ENCODE measurements around the gene C15orf40.
"Not testable (repeated sequence)": the region's sequence is repeated elsewhere in the genome, so short reads cannot be mapped to it uniquely, and the experiment has no call there.

C15orf40 gene

GRCh38 chr15:82951472-82952157 is 59.8 kb downstream of the C15orf40 start:
- no peak for DNase-seq

GRCh38 chr15:82950746-82951370 is 60.6 kb downstream of the C15orf40 start:
- DNase-seq = no peak

- DNase-seq = no peak
Observed at GRCh38 chr15:82950295-82950694, 61.1 kb downstream of the C15orf40 start.

GRCh38 chr15:82946155-82946701 is 65.2 kb downstream of the C15orf40 start:
- DNase-seq = no peak

GRCh38 chr15:82945326-82945725 is 66.1 kb downstream of the C15orf40 start:
- no peak for DNase-seq

- DNase-seq = no peak
Observed at GRCh38 chr15:82944821-82945220, 66.6 kb downstream of the C15orf40 start.

- no peak for DNase-seq
Observed at GRCh38 chr15:82944056-82944455, 67.4 kb downstream of the C15orf40 start.

GRCh38 chr15:82943176-82943575 is 68.3 kb downstream of the C15orf40 start:
- DNase-seq = no peak

- no peak for DNase-seq
Observed at GRCh38 chr15:82942691-82943090, 68.7 kb downstream of the C15orf40 start.

GRCh38 chr15:82939678-82940077 is 71.8 kb downstream of the C15orf40 start:
- DNase-seq = not testable (repeated sequence)
